ENCODE data around the gene EIF4E2.

The EIF4E2 gene

GRCh38 chr2:232539298-232540231 is 10.9 kb upstream of the EIF4E2 start, which contains the start of gene CHRNG:
Gene CHRNG, plus strand, starts transcription at chr2:232539692. Its CDS starts 56 bp downstream, at chr2:232539748.
- no peak for DNase-seq

GRCh38 chr2:232540441-232541041 is 9.9 kb upstream of the EIF4E2 start:
- DNase-seq, result no peak

DNA sequence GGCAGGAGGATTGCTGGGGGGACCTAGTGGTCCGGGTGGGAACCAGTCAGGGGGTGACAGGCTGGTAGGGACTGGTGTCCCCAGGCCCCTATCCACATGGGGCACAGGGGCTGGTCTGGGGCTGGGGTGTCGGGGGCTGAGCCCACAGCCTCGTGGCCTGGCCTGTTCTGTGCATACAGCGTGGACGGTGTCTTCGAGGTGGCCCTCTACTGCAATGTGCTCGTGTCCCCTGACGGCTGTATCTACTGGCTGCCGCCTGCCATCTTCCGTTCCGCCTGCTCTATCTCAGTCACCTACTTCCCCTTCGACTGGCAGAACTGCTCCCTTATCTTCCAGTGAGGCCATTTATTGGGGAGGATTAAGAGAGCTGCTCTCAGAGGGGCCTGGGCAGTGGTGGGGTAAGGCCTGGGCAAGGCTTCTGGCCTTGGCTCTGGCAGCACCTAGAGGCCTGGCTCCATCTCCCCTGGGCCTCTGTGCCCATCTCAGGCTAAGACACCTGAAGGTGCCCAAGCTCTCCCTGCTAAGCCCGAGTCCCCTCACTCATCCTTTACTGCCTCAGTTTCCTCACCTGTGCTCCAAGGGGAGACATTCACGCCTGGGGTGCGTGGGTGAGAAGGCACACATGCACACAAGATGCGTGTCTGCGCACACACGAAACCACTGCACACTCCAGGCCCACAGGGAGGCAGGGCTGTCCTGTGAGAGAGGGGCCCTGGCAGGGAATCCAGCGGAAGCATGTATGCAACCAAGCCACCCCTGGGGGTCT is 9.1 kb upstream of the EIF4E2 start:
- no peak for DNase-seq

- no peak for DNase-seq
These were observed 8.4 kb upstream of the EIF4E2 start for GRCh38 chr2:232541961-232542714.

GRCh38 chr2:232542715-232543467 is 7.6 kb upstream of the EIF4E2 start:
- DNase-seq, result no peak

DNA sequence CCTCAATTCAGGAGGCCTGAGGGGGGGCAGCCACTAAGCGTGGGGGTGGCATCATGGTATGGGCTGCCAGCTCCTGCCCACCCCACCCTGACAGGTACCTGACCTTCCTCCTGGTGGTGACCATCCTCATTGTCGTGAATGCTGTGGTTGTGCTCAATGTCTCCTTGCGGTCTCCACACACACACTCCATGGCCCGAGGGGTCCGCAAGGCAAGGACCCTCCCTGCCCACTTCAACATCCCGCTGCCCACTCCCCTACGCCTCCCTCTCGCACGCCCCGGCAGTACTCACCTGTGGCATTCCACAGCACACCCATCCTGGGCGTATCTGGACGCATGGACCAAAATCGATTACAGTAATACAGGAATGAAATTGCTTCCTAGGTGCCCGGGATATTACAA is 7.0 kb upstream of the EIF4E2 start:
- no peak for DNase-seq

- no peak for DNase-seq
These were observed 6.4 kb upstream of the EIF4E2 start for GRCh38 chr2:232543928-232544631.

DNA sequence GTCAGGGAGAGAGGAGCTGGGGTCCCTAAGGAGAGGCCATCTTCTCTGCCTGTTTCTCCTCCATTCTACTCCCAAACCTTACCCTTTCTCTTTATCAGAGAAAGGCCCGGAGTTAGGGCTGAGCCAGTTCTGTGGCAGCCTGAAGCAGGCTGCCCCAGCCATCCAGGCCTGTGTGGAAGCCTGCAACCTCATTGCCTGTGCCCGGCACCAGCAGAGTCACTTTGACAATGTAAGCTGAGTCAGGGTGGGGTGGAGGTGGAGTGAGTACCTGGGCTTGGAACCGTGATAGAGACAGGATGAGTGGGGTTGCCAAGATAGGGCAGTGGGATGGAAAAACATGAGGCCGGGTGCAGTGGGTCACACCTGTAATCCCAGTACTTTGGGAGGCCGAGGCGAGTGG is 5.8 kb upstream of the EIF4E2 start:
- DNase-seq, result no peak

GRCh38 chr2:232545511-232546375 is 4.7 kb upstream of the EIF4E2 start:
- no peak for DNase-seq

DNA sequence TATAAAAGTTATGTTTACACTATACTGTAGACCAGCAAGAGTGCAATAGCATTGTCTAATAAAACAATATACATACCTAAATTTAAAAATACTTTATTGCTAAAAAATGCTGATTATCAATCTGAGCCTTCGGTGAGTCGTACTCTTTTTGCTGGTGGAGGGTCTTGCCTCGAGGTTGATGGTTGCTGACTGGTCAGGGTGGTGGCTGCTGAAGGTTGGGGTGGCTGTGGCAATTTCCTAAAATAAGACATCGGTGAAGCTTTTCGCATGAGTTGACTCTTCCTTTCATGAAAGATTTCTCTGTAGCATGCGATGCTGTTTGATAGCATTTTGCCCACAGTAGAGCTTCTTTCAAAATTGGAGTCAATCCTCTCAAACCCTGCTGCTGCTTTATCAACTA is 2.5 kb upstream of the EIF4E2 start:
- no peak for DNase-seq

GRCh38 chr2:232549655-232550353 is 685 bp upstream of the EIF4E2 start:
- no peak for DNase-seq

DNA sequence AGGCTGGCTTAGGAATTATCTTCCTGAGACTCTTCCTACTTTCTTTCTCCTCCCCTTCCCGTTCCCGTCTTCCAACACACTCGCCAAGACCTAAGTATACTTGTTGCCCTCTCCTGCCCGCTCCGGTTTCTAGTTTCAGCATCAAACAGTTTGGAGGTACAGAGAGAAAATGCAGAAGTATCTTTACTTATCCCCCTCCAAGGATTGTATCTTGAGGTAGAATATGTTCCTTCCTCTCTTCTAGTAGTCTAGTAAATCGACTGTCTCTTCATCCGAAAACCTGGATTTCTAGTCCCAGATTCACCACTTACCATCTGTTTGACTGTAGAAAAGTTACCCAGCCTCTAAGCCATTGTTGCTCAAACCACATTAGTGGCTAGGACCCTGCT is 755 bp downstream of the EIF4E2 start:
- no peak for DNase-seq

- no peak for DNase-seq
These were observed 1.3 kb downstream of the EIF4E2 start for GRCh38 chr2:232551776-232552175.

DNA sequence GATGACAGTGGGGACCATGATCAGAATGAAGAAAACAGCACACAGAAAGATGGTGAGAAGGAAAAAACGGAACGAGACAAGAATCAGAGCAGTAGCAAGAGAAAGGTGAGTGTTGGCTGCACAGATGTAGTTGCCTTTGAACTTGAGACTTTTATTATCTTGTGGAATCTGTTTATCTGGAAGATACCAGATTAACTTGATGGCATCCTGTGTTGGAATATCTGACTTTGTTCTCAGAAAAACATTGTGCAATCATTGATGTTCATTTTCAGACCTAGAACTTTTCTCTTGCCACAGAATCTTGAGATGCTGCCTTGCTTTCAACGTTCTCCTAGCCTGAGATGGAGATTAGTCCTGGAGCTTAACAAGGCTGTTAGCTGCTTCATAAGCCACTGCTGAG is 5.9 kb downstream of the EIF4E2 start:
- DNase-seq, result no peak

DNA sequence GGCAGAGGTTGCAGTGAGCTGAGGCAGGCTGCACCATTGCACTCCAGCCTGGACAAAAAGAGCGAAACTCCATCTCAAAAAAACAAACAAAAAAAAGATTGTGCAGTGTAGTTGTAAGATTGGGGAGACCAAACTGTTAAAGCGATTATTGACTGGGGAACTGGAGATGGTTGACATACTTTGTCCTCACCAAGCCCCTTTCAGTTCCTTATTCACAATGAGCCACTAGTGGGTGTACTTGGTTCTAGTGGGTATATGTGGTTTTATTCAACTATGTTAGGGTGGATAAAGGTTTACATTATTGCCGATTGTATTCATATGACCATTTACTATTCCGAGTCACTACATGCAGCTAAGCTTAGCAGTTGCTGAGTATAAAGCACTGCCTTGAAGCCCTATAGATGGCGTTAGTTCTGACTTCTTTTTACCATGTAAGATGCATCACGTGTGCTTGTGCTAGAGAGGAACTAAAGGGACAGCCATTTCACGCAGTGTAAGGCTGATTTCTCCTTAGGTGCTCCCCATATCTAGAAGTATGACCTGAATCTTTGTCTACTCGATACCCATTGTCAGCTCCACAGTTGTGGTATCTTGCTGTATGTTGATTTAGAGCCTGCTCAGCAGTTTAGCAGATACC is 12.1 kb downstream of the EIF4E2 start:
- no peak for DNase-seq

GRCh38 chr2:232563580-232563979 is 13.1 kb downstream of the EIF4E2 start:
- DNase-seq, result no peak

DNA sequence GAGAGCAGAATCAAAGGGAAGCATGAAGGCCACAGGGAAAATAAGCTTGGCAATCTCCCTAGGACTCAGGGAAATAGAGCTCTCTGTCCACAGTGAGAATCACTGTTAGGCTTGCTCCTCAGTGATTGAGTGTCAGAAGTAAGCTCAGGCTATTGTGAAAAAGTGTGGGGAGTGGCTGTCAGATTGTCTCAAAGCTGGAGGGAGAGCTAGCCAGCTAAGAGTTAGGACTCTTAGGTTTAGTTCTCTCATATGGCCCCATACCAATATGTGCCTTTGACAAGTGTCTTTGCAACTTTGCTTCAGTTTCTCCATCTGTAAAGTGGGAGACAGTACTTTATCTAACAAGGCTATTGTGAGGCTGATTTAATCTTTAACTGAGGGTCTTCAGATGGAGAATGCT is 17.2 kb downstream of the EIF4E2 start:
- no peak for DNase-seq

DNA sequence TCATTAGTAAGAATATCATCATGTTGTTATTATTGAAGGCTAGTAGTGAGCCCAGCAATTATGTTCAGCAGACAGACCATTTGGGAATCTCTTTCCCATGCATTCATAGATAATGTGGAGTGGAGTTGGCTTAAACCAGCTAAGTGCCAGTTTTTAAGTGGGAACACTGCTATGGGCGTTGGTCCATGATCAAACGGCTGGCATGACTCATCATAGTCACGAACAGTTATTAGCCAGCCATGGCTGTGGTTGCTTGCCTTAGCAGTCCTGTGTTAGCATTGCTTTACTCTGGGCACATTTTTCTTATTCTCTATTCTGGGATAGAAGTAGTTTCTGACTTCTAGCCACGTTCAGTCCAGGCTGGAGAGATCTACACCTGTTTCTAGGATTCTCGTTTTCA is 17.7 kb downstream of the EIF4E2 start:
- DNase-seq, result peak; percentile 87

GRCh38 chr2:232569541-232569940 is 19.1 kb downstream of the EIF4E2 start:
- DNase-seq, result no peak

All from EL (cell line).